AG04450 (cell line): ENCODE data around the gene SLC24A3. TPM values are rescaled to one million over a fixed set of nuclear protein-coding genes. Genes with fewer than 3 reads are reported as not detected.
A peak's percentile ranks its signal among the peaks of the same experiment; 100 is the strongest.

Experiments used
- CTCF ChIA-PET: fragments of 300-600, 350-600 bp; formaldehyde crosslinking; extraction: SDS; loops from one replicate; lab custom pipeline; 2022; ENCODE audit warnings: antibody characterized with exemption, inconsistent platforms; lab: Charles Lee
- POLR2A ChIA-PET: fragments of 350-600 bp; formaldehyde crosslinking; extraction: SDS; loops from one replicate; lab custom pipeline; 2021; ENCODE audit warnings: antibody characterized with exemption, inconsistent platforms; lab: Yijun Ruan, JAX
- DNase-seq: peaks from one replicate; pipeline ENCODE4 v3.0.0-alpha.2; 2011; ENCODE audit warnings: low read depth, low spot score
- H3K27ac ChIP-seq: one replicate; pipeline ENCODE4 v1.5.1; 2012; ENCODE audit warnings: low read depth, low read length, control low read depth
- H3K27me3 ChIP-seq: one replicate; pipeline ENCODE4 v1.6.0; 2012; ENCODE audit warnings: low read length; ENCODE audit not compliant: control insufficient read depth, insufficient read depth
- H3K4me3 ChIP-seq: 2 replicates; pipeline ENCODE4 v1.5.1; 2011; ENCODE audit warnings: mild to moderate bottlenecking, low read depth, low read length, control low read depth
- H3K9me3 ChIP-seq: 2 replicates; pipeline ENCODE4 v1.5.1; 2012; ENCODE audit warnings: low read length; ENCODE audit not compliant: control insufficient read depth, insufficient read depth
- CTCF ChIP-seq: IDR thresholded peaks from 2 replicates; pipeline ENCODE4 v1.5.1; 2011; ENCODE audit warnings: low read depth, low read length, control low read depth, inconsistent platforms
- polyA plus RNA-seq: library from polyadenylated mRNA; depleted of rRNA; stranded (reverse); fragments of >200 nt; gene quantifications from 2 replicates; pipeline ENCODE4 v1.2.3, GENCODE V29; 2011

SLC24A3 gene
- polyA plus RNA-seq, 1 experiment = not detected

- no peak for DNase-seq
- Histone ChIP-seq H3K4me3 (no peak overlapping the region), H3K9me3 (no peaks in the 10 kb centered on the region), H3K27ac (no peak overlapping the region), H3K27me3 (peaks cover 2% of the 10 kb centered on the region)
- TF ChIP-seq CTCF = no peak
- CTCF ChIA-PET = no interaction called here
- POLR2A ChIA-PET = no interaction called here
Observed at GRCh38 chr20:19582782-19583181, 370.3 kb downstream of the SLC24A3 start.

- Histone ChIP-seq H3K9me3 (no peaks in the 10 kb centered on the region), H3K4me3 (no peak overlapping the region), H3K27ac (no peak overlapping the region), H3K27me3 (peaks cover 2% of the 10 kb centered on the region)
- TF ChIP-seq CTCF = peak; percentile 57
- ChIA-PET POLR2A (no interaction called here), CTCF (interaction anchor here (0.6 to 0.7 kb wide), 3 partner anchors 299 to 516 kb away, joined by 4 to 7 read pairs (median 4); no protein-coding TSS in a partner anchor)
- DNase-seq = no peak
Observed at GRCh38 chr20:19583532-19584175, 371.2 kb downstream of the SLC24A3 start.

- H3K4me3 ChIP-seq = no peak overlapping the region
- no peaks in the 10 kb centered on the region for H3K9me3 ChIP-seq
- TF ChIP-seq CTCF = no peak
- CTCF ChIA-PET = no interaction called here
- H3K27me3 ChIP-seq = no peaks in the 10 kb centered on the region
- no peak for DNase-seq
- POLR2A ChIA-PET = no interaction called here
- H3K27ac ChIP-seq = no peak overlapping the region
Observed at GRCh38 chr20:19588241-19588640, 375.8 kb downstream of the SLC24A3 start.

- Histone ChIP-seq H3K9me3 (no peaks in the 10 kb centered on the region), H3K27me3 (no peaks in the 10 kb centered on the region), H3K27ac (no peak overlapping the region), H3K4me3 (no peak overlapping the region)
- ChIA-PET POLR2A (no interaction called here), CTCF (no interaction called here)
- TF ChIP-seq CTCF = no peak
- no peak for DNase-seq
Observed at GRCh38 chr20:19588732-19589131, 376.3 kb downstream of the SLC24A3 start.

- no peaks in the 10 kb centered on the region for H3K27me3 ChIP-seq
- no peak for DNase-seq
- H3K4me3 ChIP-seq = no peak overlapping the region
- CTCF ChIA-PET = no interaction called here
- H3K27ac ChIP-seq = no peak overlapping the region
- POLR2A ChIA-PET = no interaction called here
- TF ChIP-seq CTCF = no peak
- no peaks in the 10 kb centered on the region for H3K9me3 ChIP-seq
Observed at GRCh38 chr20:19589787-19590362, 377.4 kb downstream of the SLC24A3 start.
